Left lung (tissue), 10 donors: ENCODE measurements around the gene RPS6KB2. TPM values are rescaled to one million over a fixed set of nuclear protein-coding genes. Genes with fewer than 3 reads are reported as not detected.

Experiments
- ATAC-seq: fragments of 200-7000 bp; cut with Tn5 transposase; one replicate; pipeline ENCODE4 v1.9.1; 2020; ENCODE audit warnings: moderate library complexity
- DNase-seq, 4 donors: peaks; one replicate each; pipeline ENCODE4 v3.0.0-alpha.2; 2013 to 2020
- H3K27ac ChIP-seq, 2 donors: fragments of 200-600 bp; sonication (generic) in 1 of 2; one replicate each; pipeline versions ENCODE4 v1.5.0 to v1.8.0; 2020 to 2021
- H3K27me3 ChIP-seq, 2 donors: fragments of 200-600 bp; sonication (generic) in 1 of 2; one replicate each; pipeline versions ENCODE4 v1.5.0 to v1.8.0; 2020 to 2021
- H3K36me3 ChIP-seq, 2 donors: fragments of 200-600 bp; sonication (generic) in 1 of 2; one replicate each; pipeline versions ENCODE4 v1.5.0 to v1.8.0; 2020 to 2021
- H3K4me1 ChIP-seq, 2 donors: fragments of 200-600 bp; one replicate each; pipeline ENCODE4 v1.8.0; 2021
- H3K4me3 ChIP-seq, 2 donors: fragments of 200-600 bp; sonication (generic) in 1 of 2; one replicate each; pipeline versions ENCODE4 v1.5.0 to v1.8.0; 2020 to 2021; ENCODE audit warnings: mild to moderate bottlenecking in 1 of 2
- H3K9me3 ChIP-seq, 2 donors: fragments of 200-600 bp; sonication (generic) in 1 of 2; one replicate each; pipeline versions ENCODE4 v1.5.0 to v1.8.0; 2020 to 2021
- CTCF ChIP-seq, 2 donors: fragments of 200-600 bp; sonication (generic) in 1 of 2; IDR thresholded peaks; one replicate each; pipeline versions ENCODE4 v1.5.0 to v1.8.0; 2021; ENCODE audit warnings: antibody characterized with exemption in 2 of 2
- intact Hi-C, 2 donors: fragments of 100-400 bp; cut with DNase I; formaldehyde crosslinking; loops; one replicate each; pipeline versions ENCODE4 v1.11.2 to v1.14.2; 2022
- polyA plus RNA-seq, 6 donors: library from polyadenylated mRNA; unstranded; fragments of 120-200 nt; gene quantifications; one replicate each; pipeline ENCODE4 v1.2.1, GENCODE V29; 2013; ENCODE audit not compliant: insufficient read length in 6 of 6
- total RNA-seq, 2 donors: library from RNA; stranded (reverse); fragmentation: NEBNext Ultra II Directional; extraction: Animal tissue kit (Norgen Biotek cat#: 25700); gene quantifications; one replicate each; pipeline ENCODE4 v1.2.1, GENCODE V29; 2021
- donor health status: DM: no; HTN: yes; CAD: no.
- donor health status: DM: no; HTN: no; CAD: no.

RPS6KB2 gene
- total and polyA plus RNA-seq, 8 donors = 37.7 to 47.0 (median 42.0) TPM

DNA sequence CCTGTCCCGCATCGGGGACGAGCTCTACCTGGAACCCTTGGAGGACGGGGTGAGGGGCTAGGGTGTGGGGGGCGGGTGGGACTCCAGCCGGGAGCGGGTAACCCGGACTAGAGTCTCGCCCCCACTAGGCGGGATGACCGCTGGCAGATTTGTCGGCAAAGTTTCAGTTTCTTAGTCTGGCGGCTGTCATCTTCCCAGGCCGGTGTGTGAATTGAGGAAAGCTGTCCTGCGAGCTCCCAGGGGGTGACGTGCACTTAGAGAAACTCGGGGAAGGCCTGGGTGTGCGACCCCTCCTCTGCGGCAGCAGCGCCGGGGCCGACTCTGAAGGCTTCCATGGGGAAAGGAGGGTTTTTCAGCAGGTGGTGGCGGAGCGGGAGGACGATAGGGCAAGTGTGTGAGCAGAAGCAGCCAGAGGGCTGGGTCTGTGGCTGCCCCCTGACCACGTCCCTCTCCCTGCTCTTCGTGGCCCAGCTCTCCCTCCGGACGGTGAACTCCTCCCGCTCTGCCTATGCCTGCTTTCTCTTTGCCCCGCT lies 36.0 kb upstream of the RPS6KB2 start:
- Histone ChIP-seq H3K27ac (peak overlapping the region; percentile 40 to 85), H3K9me3 (no peaks in the 10 kb centered on the region), H3K4me3 (peak overlapping the region; percentile 81 to 89), H3K36me3 (peaks cover 0 to 38% of the 10 kb centered on the region in 2 donors), H3K4me1 (peaks cover 5 to 30% of the 10 kb centered on the region in 2 donors), H3K27me3 (no peaks in the 10 kb centered on the region)
- ATAC-seq (peak; percentile 1), DNase-seq (peak in 1 of 4 donors; percentile 61)
- TF ChIP-seq CTCF (IDR thresholded peaks at IDR 0.05) = no peak
- intact Hi-C loops = loop anchor here in 1 of 2 donors (5.0 kb wide), 1 partner anchor 115 kb away; the partner anchor contains the start of genes CDK2AP2 and PITPNM1

DNA sequence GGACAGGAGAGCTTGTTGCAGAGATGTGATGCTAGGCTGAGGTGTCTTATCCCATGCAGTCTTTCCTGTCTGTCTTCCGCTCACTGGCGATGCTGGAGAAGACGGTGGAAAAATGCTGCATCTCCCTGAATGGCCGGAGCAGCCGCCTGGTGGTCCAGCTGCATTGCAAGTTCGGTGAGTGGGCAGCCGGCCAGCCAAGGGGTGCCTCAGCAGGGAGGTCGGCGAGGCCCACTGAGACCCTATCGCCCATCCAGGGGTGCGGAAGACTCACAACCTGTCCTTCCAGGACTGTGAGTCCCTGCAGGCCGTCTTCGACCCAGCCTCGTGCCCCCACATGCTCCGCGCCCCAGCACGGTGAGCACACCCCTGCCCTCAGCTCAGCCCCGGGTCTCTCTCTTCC lies 34.9 kb upstream of the RPS6KB2 start:
- intact Hi-C loops = loop anchor here in 1 of 2 donors (5.0 kb wide), 1 partner anchor 114 kb away; the partner anchor contains the start of genes CDK2AP2 and PITPNM1
- Histone ChIP-seq H3K4me1 (peaks cover 5 to 42% of the 10 kb centered on the region in 2 donors), H3K9me3 (no peaks in the 10 kb centered on the region), H3K36me3 (peaks cover 0 to 50% of the 10 kb centered on the region in 2 donors), H3K27me3 (no peaks in the 10 kb centered on the region), H3K4me3 (no peak overlapping the region), H3K27ac (no peak overlapping the region)
- ATAC-seq = no peak
- TF ChIP-seq CTCF (IDR thresholded peaks at IDR 0.05) = no peak
- peak in 1 of 4 donors; percentile 80 for DNase-seq

GRCh38 chr11:67393990-67394389 lies 34.3 kb upstream of the RPS6KB2 start:
- H3K27ac ChIP-seq = no peak overlapping the region
- no peaks in the 10 kb centered on the region for H3K9me3 ChIP-seq
- no peak overlapping the region for H3K4me3 ChIP-seq
- peak in 1 of 4 donors; percentile 39 for DNase-seq
- no peaks in the 10 kb centered on the region for H3K27me3 ChIP-seq
- ATAC-seq = no peak
- no peak for TF ChIP-seq CTCF (IDR thresholded peaks at IDR 0.05)
- intact Hi-C loops = loop anchor here in 1 of 2 donors (5.0 kb wide), 1 partner anchor 113 kb away; the partner anchor contains the start of genes CDK2AP2 and PITPNM1
- H3K4me1 ChIP-seq = peaks cover 5 to 48% of the 10 kb centered on the region in 2 donors
- peaks cover 0 to 56% of the 10 kb centered on the region in 2 donors for H3K36me3 ChIP-seq

DNA sequence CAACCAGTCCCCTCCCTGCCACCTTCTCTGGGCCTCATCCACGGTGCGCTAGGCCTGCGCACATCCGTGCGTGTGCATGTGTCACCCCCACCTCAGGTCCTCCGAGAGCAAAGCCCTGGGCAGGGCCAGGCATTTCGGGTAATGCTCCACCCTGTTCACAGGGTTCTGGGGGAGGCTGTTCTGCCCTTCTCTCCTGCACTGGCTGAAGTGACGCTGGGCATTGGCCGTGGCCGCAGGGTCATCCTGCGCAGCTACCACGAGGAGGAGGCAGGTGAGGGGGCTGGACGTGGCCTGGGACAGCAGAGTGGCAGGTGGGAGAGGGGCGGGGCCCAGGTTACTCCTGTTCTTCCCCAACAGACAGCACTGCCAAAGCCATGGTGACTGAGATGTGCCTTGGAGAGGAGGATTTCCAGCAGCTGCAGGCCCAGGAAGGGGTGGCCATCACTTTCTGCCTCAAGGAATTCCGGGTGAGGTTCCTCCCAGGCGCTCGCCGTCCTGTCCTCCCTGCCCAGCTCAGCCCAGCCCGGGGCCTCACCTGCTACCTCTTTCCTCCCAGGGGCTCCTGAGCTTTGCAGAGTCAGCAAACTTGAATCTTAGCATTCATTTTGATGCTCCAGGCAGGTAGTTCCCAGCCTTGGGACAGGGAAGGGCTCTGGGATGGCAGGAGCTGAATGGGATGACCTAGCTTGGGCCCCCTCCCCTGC lies 32.6 kb upstream of the RPS6KB2 start:
- Histone ChIP-seq H3K9me3 (no peaks in the 10 kb centered on the region), H3K27me3 (no peaks in the 10 kb centered on the region), H3K4me1 (peaks cover 19 to 62% of the 10 kb centered on the region in 2 donors), H3K36me3 (peaks cover 0 to 71% of the 10 kb centered on the region in 2 donors), H3K27ac (no peak overlapping the region), H3K4me3 (no peak overlapping the region)
- intact Hi-C loops = no loop called here
- ATAC-seq (no peak), DNase-seq (peak in 1 of 4 donors; percentile 75)
- no peak for TF ChIP-seq CTCF (IDR thresholded peaks at IDR 0.05)

- Histone ChIP-seq H3K36me3 (peaks cover 0 to 71% of the 10 kb centered on the region in 2 donors), H3K27me3 (no peaks in the 10 kb centered on the region), H3K4me1 (peaks cover 21 to 61% of the 10 kb centered on the region in 2 donors), H3K27ac (no peak overlapping the region), H3K4me3 (no peak overlapping the region), H3K9me3 (no peaks in the 10 kb centered on the region)
- ATAC-seq (no peak), DNase-seq (peak in 1 of 4 donors; percentile 57)
- no peak for TF ChIP-seq CTCF (IDR thresholded peaks at IDR 0.05)
- intact Hi-C loops = no loop called here
Observed at GRCh38 chr11:67396259-67396581, 32.1 kb upstream of the RPS6KB2 start.
